ENCODE data around the gene EXOC6. TPM values are rescaled to one million over a fixed set of nuclear protein-coding genes. Genes with fewer than 3 reads are reported as not detected.

Gene EXOC6
- total RNA-seq, 1 experiment from 2014 or later, result 9.3 TPM

- Histone ChIP-seq H3K36me3 (ENCODE audit: low read depth) (no peaks in the 10 kb centered on the region), H4K20me1 (ENCODE audit: insufficient read depth) (no peaks in the 10 kb centered on the region), H3K79me2 (ENCODE audit: low read depth) (peaks cover 5% of the 10 kb centered on the region; the same call in 1 of the 2 replicates), H3K27me3 (ENCODE audit: insufficient read depth, low read depth) (no peaks in the 10 kb centered on the region), H2AFZ (no peak overlapping the region), H3K4me3 (no peak overlapping the region), H3K9me3 (ENCODE audit: insufficient read depth, low read depth) (no peaks in the 10 kb centered on the region), H3K4me1 (replicated peaks; ENCODE audit: insufficient read depth) (0 out of 2 replicates have a peak, but pooled peaks cover 5% of the 10 kb centered on the region), H3K27ac (no peak overlapping the region), H3K4me2 (no peak overlapping the region), H3K9me2 (ENCODE audit: insufficient read depth) (no peaks in the 10 kb centered on the region), H3F3A (ENCODE audit: insufficient read depth, low read depth) (no peaks in the 10 kb centered on the region)
- DNase-seq, result no peak
- CTCF ChIA-PET, result no interaction called here
- no TSS peak for BruUV-seq (replicated peaks)
- POLR2A ChIA-PET (ENCODE audit: unreplicated experiment), result no interaction called here
- TF ChIP-seq, protein P1, sequence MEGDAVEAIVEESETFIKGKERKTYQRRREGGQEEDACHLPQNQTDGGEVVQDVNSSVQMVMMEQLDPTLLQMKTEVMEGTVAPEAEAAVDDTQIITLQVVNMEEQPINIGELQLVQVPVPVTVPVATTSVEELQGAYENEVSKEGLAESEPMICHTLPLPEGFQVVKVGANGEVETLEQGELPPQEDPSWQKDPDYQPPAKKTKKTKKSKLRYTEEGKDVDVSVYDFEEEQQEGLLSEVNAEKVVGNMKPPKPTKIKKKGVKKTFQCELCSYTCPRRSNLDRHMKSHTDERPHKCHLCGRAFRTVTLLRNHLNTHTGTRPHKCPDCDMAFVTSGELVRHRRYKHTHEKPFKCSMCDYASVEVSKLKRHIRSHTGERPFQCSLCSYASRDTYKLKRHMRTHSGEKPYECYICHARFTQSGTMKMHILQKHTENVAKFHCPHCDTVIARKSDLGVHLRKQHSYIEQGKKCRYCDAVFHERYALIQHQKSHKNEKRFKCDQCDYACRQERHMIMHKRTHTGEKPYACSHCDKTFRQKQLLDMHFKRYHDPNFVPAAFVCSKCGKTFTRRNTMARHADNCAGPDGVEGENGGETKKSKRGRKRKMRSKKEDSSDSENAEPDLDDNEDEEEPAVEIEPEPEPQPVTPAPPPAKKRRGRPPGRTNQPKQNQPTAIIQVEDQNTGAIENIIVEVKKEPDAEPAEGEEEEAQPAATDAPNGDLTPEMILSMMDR (conservative IDR thresholded peaks at IDR 0.05), result no peak
- no peak for TF ChIP-seq EZH2 (IDR thresholded peaks at IDR 0.05; ENCODE audit: low read depth)
- intact Hi-C loops (cut with micrococcal nuclease; ENCODE audit: unreplicated experiment), result no loop called here
Measured at GRCh38 chr10:92868036-92868435, 19.7 kb downstream of the EXOC6 start.

DNA sequence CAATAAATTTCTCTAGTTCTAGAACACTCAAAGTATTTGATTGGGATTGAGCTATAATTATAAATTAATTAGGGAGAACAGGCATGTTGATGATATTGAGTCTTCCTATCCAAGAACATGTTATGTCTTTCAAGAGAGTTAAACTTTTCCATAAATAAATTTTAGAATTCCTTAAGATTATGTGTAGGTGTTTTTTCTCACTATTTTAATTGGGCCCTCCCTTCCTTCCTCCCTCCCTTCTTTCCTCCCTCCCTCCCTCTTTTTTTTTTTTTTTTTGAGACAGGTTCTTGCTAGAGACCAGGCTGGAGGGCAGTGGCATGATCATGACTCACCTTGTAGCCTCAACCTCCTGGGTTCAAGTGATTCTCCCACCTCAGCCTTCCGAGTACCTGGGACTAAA is 20.2 kb downstream of the EXOC6 start:
- H3K4me1 ChIP-seq (replicated peaks; ENCODE audit: insufficient read depth), result 0 out of 2 replicates have a peak, but pooled peaks cover 6% of the 10 kb centered on the region
- H3K4me2 ChIP-seq, result no peak overlapping the region
- ChIA-PET POLR2A (ENCODE audit: unreplicated experiment) (no interaction called here), CTCF (interaction anchor here (0.7 kb wide), 1 partner anchor 614 kb away, joined by 3 read pairs; the partner anchor contains the start of gene MYOF)
- no peaks in the 10 kb centered on the region for H3K27me3 ChIP-seq (ENCODE audit: insufficient read depth, low read depth)
- no peaks in the 10 kb centered on the region for H4K20me1 ChIP-seq (ENCODE audit: insufficient read depth)
- no peak for DNase-seq
- H3K79me2 ChIP-seq (ENCODE audit: low read depth), result peaks cover 5% of the 10 kb centered on the region; the same call in 1 of the 2 replicates
- no peak overlapping the region for H3K4me3 ChIP-seq
- no peaks in the 10 kb centered on the region for H3F3A ChIP-seq (ENCODE audit: insufficient read depth, low read depth)
- no TSS peak for BruUV-seq (replicated peaks)
- TF ChIP-seq, protein P1 (conservative IDR thresholded peaks at IDR 0.05), result no peak
- TF ChIP-seq EZH2 (IDR thresholded peaks at IDR 0.05; ENCODE audit: low read depth), result no peak
- no peaks in the 10 kb centered on the region for H3K36me3 ChIP-seq (ENCODE audit: low read depth)
- no peak overlapping the region for H3K27ac ChIP-seq
- H2AFZ ChIP-seq, result no peak overlapping the region
- no peaks in the 10 kb centered on the region for H3K9me2 ChIP-seq (ENCODE audit: insufficient read depth)
- H3K9me3 ChIP-seq (ENCODE audit: insufficient read depth, low read depth), result no peaks in the 10 kb centered on the region
- intact Hi-C loops (cut with micrococcal nuclease; ENCODE audit: unreplicated experiment), result no loop called here

DNA sequence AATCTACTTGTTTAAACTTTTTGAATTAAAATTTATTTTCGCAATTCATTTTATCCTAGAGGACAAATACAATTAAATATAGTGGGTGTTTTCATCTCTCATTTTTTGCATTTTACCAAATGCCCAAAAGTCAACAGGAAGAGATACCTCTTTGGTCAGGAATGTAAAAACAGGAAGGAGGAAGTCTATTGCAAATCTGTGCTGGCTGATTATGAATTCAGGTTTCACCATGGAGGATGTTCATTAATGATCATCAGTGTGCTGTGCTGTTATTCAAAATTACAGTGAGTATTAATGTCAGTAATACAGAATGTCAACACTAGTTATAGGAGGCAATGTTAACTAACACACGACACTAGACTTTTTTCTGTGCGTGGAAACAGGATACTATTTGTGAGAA is 24.7 kb downstream of the EXOC6 start:
- 0 out of 2 replicates have a peak, but pooled peaks cover 6% of the 10 kb centered on the region for H3K4me1 ChIP-seq (replicated peaks; ENCODE audit: insufficient read depth)
- POLR2A ChIA-PET (ENCODE audit: unreplicated experiment), result no interaction called here
- H3K4me3 ChIP-seq, result no peak overlapping the region
- no TSS peak for BruUV-seq (replicated peaks)
- H3K9me3 ChIP-seq (ENCODE audit: insufficient read depth, low read depth), result no peaks in the 10 kb centered on the region
- H3K79me2 ChIP-seq (ENCODE audit: low read depth), result peaks cover 5% of the 10 kb centered on the region; the same call in 1 of the 2 replicates
- TF ChIP-seq EZH2 (IDR thresholded peaks at IDR 0.05; ENCODE audit: low read depth), result no peak
- TF ChIP-seq, protein P1 (conservative IDR thresholded peaks at IDR 0.05), result no peak
- H3K27me3 ChIP-seq (ENCODE audit: insufficient read depth, low read depth), result no peaks in the 10 kb centered on the region
- no peaks in the 10 kb centered on the region for H3F3A ChIP-seq (ENCODE audit: insufficient read depth, low read depth)
- H3K36me3 ChIP-seq (ENCODE audit: low read depth), result no peaks in the 10 kb centered on the region
- no peak overlapping the region for H2AFZ ChIP-seq
- H3K27ac ChIP-seq, result no peak overlapping the region
- H3K4me2 ChIP-seq, result no peak overlapping the region
- CTCF ChIA-PET, result interaction anchor here (0.6 kb wide), 1 partner anchor 33 kb away, joined by 5 read pairs; no protein-coding TSS in a partner anchor
- intact Hi-C loops (cut with micrococcal nuclease; ENCODE audit: unreplicated experiment), result no loop called here
- no peak for DNase-seq
- H3K9me2 ChIP-seq (ENCODE audit: insufficient read depth), result no peaks in the 10 kb centered on the region
- H4K20me1 ChIP-seq (ENCODE audit: insufficient read depth), result no peaks in the 10 kb centered on the region

Measured in PC-9 (cell line).